ENCODE results near the gene SRGAP1. TPM values are rescaled to one million over a fixed set of nuclear protein-coding genes. Genes with fewer than 3 reads are reported as not detected.

Gene SRGAP1
- total and polyA plus RNA-seq, 8 donors = 0.70 to 37.9 (median 9.8) TPM

- no peaks in the 10 kb centered on the region for H3K27me3 ChIP-seq
- H3K4me1 ChIP-seq = no peaks in the 10 kb centered on the region
- no peaks in the 10 kb centered on the region for H3K9me3 ChIP-seq
- intact Hi-C loops (cut with DNase I; ENCODE audit: low total_unique reads) = loop anchor here (10.0 kb wide), 1 partner anchor 67 kb away; no protein-coding TSS in a partner anchor
- H3K4me3 ChIP-seq = no peak overlapping the region
- H3K27ac ChIP-seq = no peak overlapping the region
- no peak for DNase-seq
- H3K36me3 ChIP-seq = peaks cover 0 to 6% (median 3%) of the 10 kb centered on the region in 4 donors
- TF ChIP-seq POLR2A (IDR thresholded peaks at IDR 0.05) (no peak), POLR2AphosphoS5 (IDR thresholded peaks at IDR 0.05) (no peak), CTCF (IDR thresholded peaks at IDR 0.05) (no peak), EP300 (IDR thresholded peaks at IDR 0.05) (no peak)
- WGBS, 5 donors = 76 to 86% (median 77%) methylated on average over 2 of the region's 2 CpGs
Measured at GRCh38 chr12:64187794-64188193, 343.3 kb downstream of the SRGAP1 start.

- WGBS, 5 donors = 53 to 77% (median 67%) methylated on average over 1 of the region's 1 CpG
- intact Hi-C loops (cut with DNase I; ENCODE audit: low total_unique reads) = loop anchor here (10.0 kb wide), 1 partner anchor 65 kb away; no protein-coding TSS in a partner anchor
- Histone ChIP-seq H3K27me3 (no peaks in the 10 kb centered on the region), H3K4me3 (no peak overlapping the region), H3K9me3 (no peaks in the 10 kb centered on the region), H3K27ac (no peak overlapping the region), H3K4me1 (no peaks in the 10 kb centered on the region), H3K36me3 (peaks cover 6 to 19% (median 14%) of the 10 kb centered on the region in 4 donors)
- no peak for TF ChIP-seq CTCF (IDR thresholded peaks at IDR 0.05)
- TF ChIP-seq EP300 (IDR thresholded peaks at IDR 0.05) = no peak
- DNase-seq = no peak
Measured at GRCh38 chr12:64189530-64189929, 345.0 kb downstream of the SRGAP1 start.

- Histone ChIP-seq H3K4me1 (no peaks in the 10 kb centered on the region), H3K36me3 (peaks cover 6 to 24% (median 15%) of the 10 kb centered on the region in 4 donors), H3K27me3 (no peaks in the 10 kb centered on the region), H3K4me3 (no peak overlapping the region), H3K27ac (no peak overlapping the region), H3K9me3 (no peaks in the 10 kb centered on the region)
- TF ChIP-seq POLR2A (IDR thresholded peaks at IDR 0.05) = no peak
- no peak for TF ChIP-seq EP300 (IDR thresholded peaks at IDR 0.05)
- TF ChIP-seq POLR2AphosphoS5 (IDR thresholded peaks at IDR 0.05) = no peak
- no peak for TF ChIP-seq CTCF (IDR thresholded peaks at IDR 0.05)
- intact Hi-C loops (cut with DNase I; ENCODE audit: low total_unique reads) = no loop called here
- no peak for DNase-seq
Measured at GRCh38 chr12:64190140-64190539, 345.6 kb downstream of the SRGAP1 start.

GRCh38 chr12:64192644-64193444, 348.3 kb downstream of the SRGAP1 start:
- TF ChIP-seq CTCF (IDR thresholded peaks at IDR 0.05) (no peak), EP300 (IDR thresholded peaks at IDR 0.05) (no peak), POLR2AphosphoS5 (IDR thresholded peaks at IDR 0.05) (no peak), POLR2A (IDR thresholded peaks at IDR 0.05) (no peak)
- DNase-seq = no peak
- no peaks in the 10 kb centered on the region for H3K4me1 ChIP-seq
- intact Hi-C loops (cut with DNase I; ENCODE audit: low total_unique reads) = no loop called here
- peaks cover 6 to 24% (median 15%) of the 10 kb centered on the region in 4 donors for H3K36me3 ChIP-seq
- H3K27me3 ChIP-seq = no peaks in the 10 kb centered on the region
- no peak overlapping the region for H3K4me3 ChIP-seq
- 77 to 89% (median 88%) methylated on average over 7 of the region's 7 CpGs for WGBS, 5 donors
- H3K9me3 ChIP-seq = no peaks in the 10 kb centered on the region
- no peak overlapping the region for H3K27ac ChIP-seq

All from stomach (tissue), 9 donors.